ENCODE results near the gene RNF32.
"Not testable (repeated sequence)": the region's sequence is repeated elsewhere in the genome, so short reads cannot be mapped to it uniquely, and the experiment has no call there.

The RNF32 gene

GRCh38 chr7:156675721-156676120 lies 35.1 kb downstream of the RNF32 start:
- DNase-seq (ENCODE audit: low spot score), result no peak

- DNase-seq (ENCODE audit: low spot score), result no peak
These were observed 35.7 kb downstream of the RNF32 start for GRCh38 chr7:156676263-156676662.

GRCh38 chr7:156677374-156678054 lies 36.9 kb downstream of the RNF32 start:
- DNase-seq (ENCODE audit: low spot score), result no peak

DNA sequence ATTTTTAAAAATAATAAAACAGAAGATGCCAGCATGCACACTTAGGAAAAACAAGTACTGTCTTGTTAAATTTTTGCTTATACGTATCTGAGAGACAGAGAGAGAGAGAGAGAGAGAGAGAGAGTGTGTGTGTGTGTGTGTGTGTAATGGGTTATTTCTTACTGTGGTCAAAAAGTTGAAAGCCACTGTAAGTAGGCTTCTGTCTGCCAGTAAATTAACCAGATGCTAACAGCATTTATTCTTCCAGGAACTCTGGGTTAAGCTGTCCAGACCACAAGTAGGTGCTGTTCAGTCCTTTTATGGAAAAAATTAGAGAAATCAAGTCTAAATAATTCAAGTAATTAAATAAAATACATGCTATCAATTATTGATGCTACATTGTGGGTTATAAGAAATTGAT lies 39.7 kb downstream of the RNF32 start:
- DNase-seq (ENCODE audit: low spot score), result no peak

- DNase-seq (ENCODE audit: low spot score), result no peak
These were observed 42.4 kb downstream of the RNF32 start for GRCh38 chr7:156682928-156683327.

GRCh38 chr7:156684251-156684650 lies 43.7 kb downstream of the RNF32 start:
- DNase-seq (ENCODE audit: low spot score), result no peak

DNA sequence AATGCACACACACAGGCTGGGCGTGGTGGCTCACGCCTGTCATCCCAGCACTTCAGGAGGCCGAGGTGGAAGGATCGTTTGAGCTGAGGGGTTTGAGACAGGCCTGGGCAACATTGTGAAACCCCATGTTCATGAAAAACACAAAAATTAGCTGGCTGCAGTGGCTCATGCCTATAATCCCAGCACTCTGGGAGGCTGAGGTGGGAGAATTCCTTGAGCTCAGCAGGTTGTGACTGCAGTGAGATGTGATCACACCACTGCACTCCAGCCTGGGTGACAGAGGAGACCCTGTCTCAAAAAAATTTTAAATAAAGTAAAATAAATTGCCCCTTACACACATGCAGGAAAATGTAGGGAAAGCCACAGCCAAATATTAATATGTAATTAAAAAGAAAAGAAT lies 44.1 kb downstream of the RNF32 start:
- no peak for DNase-seq (ENCODE audit: low spot score)

DNA sequence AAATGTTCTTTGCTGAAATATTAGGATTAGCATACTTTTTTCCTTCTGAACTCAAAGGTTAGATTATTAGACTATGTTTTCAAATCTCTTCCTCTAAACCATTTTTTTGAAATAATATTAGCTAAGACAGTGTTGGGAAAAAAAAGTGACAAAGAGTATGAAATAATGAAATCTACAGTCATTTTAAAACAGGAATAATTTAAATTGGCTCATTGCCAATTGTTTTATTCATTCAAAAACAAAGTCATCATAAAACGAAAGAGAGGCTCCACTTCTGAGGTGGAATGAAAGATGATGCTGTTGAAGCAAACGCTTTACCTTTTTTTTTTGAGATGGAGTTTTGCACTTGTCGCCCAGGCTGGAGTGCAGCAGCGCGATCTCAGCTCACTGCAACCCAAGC lies 51.2 kb downstream of the RNF32 start:
- no peak for DNase-seq (ENCODE audit: low spot score)

- no peak for DNase-seq (ENCODE audit: low spot score)
These were observed 52.3 kb downstream of the RNF32 start for GRCh38 chr7:156692849-156693248.

- no peak for DNase-seq (ENCODE audit: low spot score)
These were observed 53.1 kb downstream of the RNF32 start for GRCh38 chr7:156693627-156694026.

- not testable (repeated sequence) for DNase-seq (ENCODE audit: low spot score)
These were observed 56.7 kb downstream of the RNF32 start for GRCh38 chr7:156697283-156697682.

DNA sequence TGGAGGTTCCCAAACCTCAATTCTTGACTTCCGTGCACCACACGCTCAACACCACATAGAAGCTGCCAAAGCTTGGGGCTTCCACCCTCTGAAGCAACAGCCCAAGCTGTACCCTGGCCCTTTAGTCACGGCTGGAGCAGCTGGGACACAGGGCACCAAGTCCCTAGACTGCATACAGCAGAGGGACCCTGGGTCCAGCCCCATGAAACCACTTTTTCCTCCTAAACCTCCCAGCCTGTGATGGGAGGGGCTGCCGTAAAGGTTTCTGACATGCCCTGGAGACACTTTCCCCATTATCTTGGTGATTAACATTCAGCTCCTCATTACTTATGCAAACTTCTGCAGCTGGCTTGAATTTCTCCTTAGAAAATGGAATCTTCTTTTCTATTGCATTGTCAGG lies 57.9 kb downstream of the RNF32 start:
- DNase-seq (ENCODE audit: low spot score), result not testable (repeated sequence)

DNA sequence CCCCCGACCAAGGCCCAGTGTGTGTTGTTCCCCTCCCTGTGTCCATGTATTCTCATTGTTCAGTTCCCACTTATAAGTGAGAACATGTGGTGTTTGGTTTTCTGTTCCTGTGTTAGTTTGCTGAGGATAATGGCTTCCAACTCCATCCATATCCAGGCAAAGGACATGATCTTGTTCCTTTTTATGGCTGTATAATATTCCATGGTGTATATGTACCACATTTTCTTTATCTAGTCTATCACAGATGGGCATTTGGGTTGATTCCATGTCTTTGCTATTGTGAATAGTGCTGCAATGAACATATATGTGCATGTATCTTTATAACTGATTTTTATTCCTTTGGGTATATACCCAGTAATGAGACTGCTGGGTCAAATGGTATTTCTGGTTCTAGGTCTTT lies 61.2 kb downstream of the RNF32 start:
- DNase-seq (ENCODE audit: low spot score), result not testable (repeated sequence)

DNA sequence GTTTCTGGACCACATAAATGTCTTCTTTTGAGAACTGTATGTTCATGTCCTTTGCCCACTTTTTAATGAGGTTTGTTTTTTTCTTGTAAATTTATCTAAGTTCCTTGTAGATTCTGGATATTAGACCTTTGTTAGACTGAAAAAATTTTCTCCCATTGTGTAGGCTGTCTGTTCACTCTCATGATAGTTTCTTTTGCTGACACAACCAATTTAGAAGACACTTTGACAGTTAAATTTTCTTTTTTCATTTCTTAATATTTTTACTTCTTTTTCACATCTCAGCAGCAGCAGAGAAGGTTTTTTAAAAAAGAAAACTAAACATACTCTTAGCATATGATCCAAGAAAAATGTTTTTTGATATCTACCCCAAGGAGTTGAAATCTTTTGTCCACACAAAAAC lies 61.8 kb downstream of the RNF32 start:
- no peak for DNase-seq (ENCODE audit: low spot score)

DNA sequence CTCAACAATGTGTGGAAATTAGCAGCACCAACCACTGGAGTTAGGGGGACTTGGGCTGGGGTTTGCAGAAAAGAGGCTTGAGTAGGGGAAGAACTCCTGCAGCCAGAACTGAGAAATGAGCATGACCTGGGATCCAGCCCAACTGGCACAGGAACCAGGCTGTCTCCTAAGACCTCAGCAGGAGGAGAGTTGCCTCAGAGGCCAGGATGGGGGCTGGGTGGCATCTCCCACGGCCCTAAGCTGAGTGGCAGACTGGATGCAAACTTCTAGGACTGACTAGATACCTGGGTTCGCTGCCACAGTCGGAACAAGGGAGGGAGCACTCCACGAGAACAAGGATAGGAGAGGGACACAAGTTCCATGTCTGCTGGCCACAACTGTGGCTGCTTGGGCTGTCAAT lies 62.6 kb downstream of the RNF32 start:
- DNase-seq (ENCODE audit: low spot score), result no peak

- DNase-seq (ENCODE audit: low spot score), result no peak
These were observed 63.4 kb downstream of the RNF32 start for GRCh38 chr7:156703773-156704482.

- no peak for DNase-seq (ENCODE audit: low spot score)
These were observed 81.7 kb downstream of the RNF32 start for GRCh38 chr7:156722043-156722826.

- no peak for DNase-seq (ENCODE audit: low spot score)
These were observed 84.5 kb downstream of the RNF32 start for GRCh38 chr7:156725073-156725472.

- DNase-seq (ENCODE audit: low spot score), result no peak
These were observed 85.4 kb downstream of the RNF32 start for GRCh38 chr7:156725936-156726335.
